ENCODE measurements around the gene BFSP2. TPM values are rescaled to one million over a fixed set of nuclear protein-coding genes. Genes with fewer than 3 reads are reported as not detected.
A peak's percentile ranks its signal among the peaks of the same experiment; 100 is the strongest.

Gene BFSP2
- total and polyA plus RNA-seq, 2 of the 4 experiments (the other 2 are of a cell fraction): not detected

- Histone ChIP-seq H3K18ac (ENCODE audit: low read depth, low read length) (no peak overlapping the region), H4K91ac (ENCODE audit: insufficient read depth, low read depth, low read length) (no peak overlapping the region), H2BK15ac (ENCODE audit: low read depth, low read length) (no peak overlapping the region), H2BK5ac (ENCODE audit: low read depth, low read length, poor library complexity, severe bottlenecking) (no peak overlapping the region), H3K14ac (replicated peaks; ENCODE audit: low read depth, low read length) (0 out of 2 replicates have a peak overlapping the region, but pooled peaks have one; percentile 4), H3K9me3 (ENCODE audit: control insufficient read depth, insufficient read depth, low read length) (no peaks in the 10 kb centered on the region), H3K4me1 (ENCODE audit: control insufficient read depth, insufficient read depth, low read length) (no peaks in the 10 kb centered on the region), H2AK5ac (ENCODE audit: low read depth, low read length) (no peak overlapping the region), H3K27me3 (ENCODE audit: control insufficient read depth, insufficient read depth, low read length) (no peaks in the 10 kb centered on the region), H2AFZ (replicated peaks; ENCODE audit: low read length, poor library complexity) (peak overlapping the region; percentile 32), H3K9ac (ENCODE audit: low read depth, low read length) (no peak overlapping the region), H3K79me1 (ENCODE audit: low read depth in 1 of 2, low read length in 2 of 2) (peaks cover 0 to 3% of the 10 kb centered on the region in 2 experiments; a peak in 1 of 4 replicates), H4K5ac (ENCODE audit: low read depth, low read length) (no peak overlapping the region), H3K4ac (ENCODE audit: low read depth, low read length) (no peak overlapping the region), H3K23ac (ENCODE audit: low read depth, low read length) (no peak overlapping the region), H2BK120ac (ENCODE audit: low read depth, low read length) (no peak overlapping the region), H2AK9ac (replicated peaks; ENCODE audit: low read depth, low read length, poor library complexity) (peak overlapping the region; percentile 65), H3K36me3 (ENCODE audit: control insufficient read depth, insufficient read depth, low read length) (no peaks in the 10 kb centered on the region), H3K27ac (ENCODE audit: insufficient read depth, low read length) (no peak overlapping the region), H3K56ac (ENCODE audit: extremely low read depth, insufficient read depth, low read length) (no peak overlapping the region), H4K8ac (ENCODE audit: low read depth in 2 of 2, low read length in 2 of 2) (no peak overlapping the region), H2BK20ac (ENCODE audit: low read depth, low read length) (no peak overlapping the region), H3K9me1 (ENCODE audit: insufficient read depth, low read length) (no peaks in the 10 kb centered on the region), H3K4me3 (ENCODE audit: insufficient read depth, low read depth, low read length) (no peak overlapping the region), H4K20me1 (ENCODE audit: insufficient read depth, low read length) (no peaks in the 10 kb centered on the region), H3K4me2 (ENCODE audit: low read depth, low read length) (no peak overlapping the region)
- dilution Hi-C loops (cut with HindIII; ENCODE audit: low sequenced_read_pairs, unreplicated experiment) (no loop called here), intact Hi-C loops (cut with micrococcal nuclease) (loop anchor here (1.0 to 2.0 kb wide), 2 partner anchors 336 to 647 kb away; no protein-coding TSS in a partner anchor), in situ Hi-C loops (cut with MboI; ENCODE audit: low sequenced_read_pairs) (no loop called here)
- no peak for TF ChIP-seq CHD1 (IDR thresholded peaks at IDR 0.05; ENCODE audit: low read depth, low read length)
- peak; percentile 94 for TF ChIP-seq CEBPB (IDR thresholded peaks at IDR 0.05; ENCODE audit: low read depth, low read length)
- TF ChIP-seq, protein P1, sequence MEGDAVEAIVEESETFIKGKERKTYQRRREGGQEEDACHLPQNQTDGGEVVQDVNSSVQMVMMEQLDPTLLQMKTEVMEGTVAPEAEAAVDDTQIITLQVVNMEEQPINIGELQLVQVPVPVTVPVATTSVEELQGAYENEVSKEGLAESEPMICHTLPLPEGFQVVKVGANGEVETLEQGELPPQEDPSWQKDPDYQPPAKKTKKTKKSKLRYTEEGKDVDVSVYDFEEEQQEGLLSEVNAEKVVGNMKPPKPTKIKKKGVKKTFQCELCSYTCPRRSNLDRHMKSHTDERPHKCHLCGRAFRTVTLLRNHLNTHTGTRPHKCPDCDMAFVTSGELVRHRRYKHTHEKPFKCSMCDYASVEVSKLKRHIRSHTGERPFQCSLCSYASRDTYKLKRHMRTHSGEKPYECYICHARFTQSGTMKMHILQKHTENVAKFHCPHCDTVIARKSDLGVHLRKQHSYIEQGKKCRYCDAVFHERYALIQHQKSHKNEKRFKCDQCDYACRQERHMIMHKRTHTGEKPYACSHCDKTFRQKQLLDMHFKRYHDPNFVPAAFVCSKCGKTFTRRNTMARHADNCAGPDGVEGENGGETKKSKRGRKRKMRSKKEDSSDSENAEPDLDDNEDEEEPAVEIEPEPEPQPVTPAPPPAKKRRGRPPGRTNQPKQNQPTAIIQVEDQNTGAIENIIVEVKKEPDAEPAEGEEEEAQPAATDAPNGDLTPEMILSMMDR (conservative IDR thresholded peaks at IDR 0.05; ENCODE audit: low read depth, low read length): peak; percentile 70
- peak; percentile 84 for TF ChIP-seq RAD21 (IDR thresholded peaks at IDR 0.05; ENCODE audit: low read length)
- TF ChIP-seq MAZ (IDR thresholded peaks at IDR 0.05; ENCODE audit: borderline replicate concordance, low read depth, low read length): no peak
- no peak for TF ChIP-seq RFX5 (IDR thresholded peaks at IDR 0.05; ENCODE audit: low read depth, low read length)
- no peak for TF ChIP-seq NFE2L2 (IDR thresholded peaks at IDR 0.05; ENCODE audit: low read depth, low read length)
- TF ChIP-seq, protein P2, sequence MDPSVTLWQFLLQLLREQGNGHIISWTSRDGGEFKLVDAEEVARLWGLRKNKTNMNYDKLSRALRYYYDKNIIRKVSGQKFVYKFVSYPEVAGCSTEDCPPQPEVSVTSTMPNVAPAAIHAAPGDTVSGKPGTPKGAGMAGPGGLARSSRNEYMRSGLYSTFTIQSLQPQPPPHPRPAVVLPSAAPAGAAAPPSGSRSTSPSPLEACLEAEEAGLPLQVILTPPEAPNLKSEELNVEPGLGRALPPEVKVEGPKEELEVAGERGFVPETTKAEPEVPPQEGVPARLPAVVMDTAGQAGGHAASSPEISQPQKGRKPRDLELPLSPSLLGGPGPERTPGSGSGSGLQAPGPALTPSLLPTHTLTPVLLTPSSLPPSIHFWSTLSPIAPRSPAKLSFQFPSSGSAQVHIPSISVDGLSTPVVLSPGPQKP (IDR thresholded peaks at IDR 0.05; ENCODE audit: borderline replicate concordance, low read depth, low read length): no peak
- no peak for TF ChIP-seq FOS (IDR thresholded peaks at IDR 0.05; ENCODE audit: low read depth, low read length)
- peak; percentile 89 for TF ChIP-seq SMC3 (IDR thresholded peaks at IDR 0.05; ENCODE audit: low read depth, low read length)
- TF ChIP-seq RCOR1 (IDR thresholded peaks at IDR 0.05; ENCODE audit: insufficient replicate concordance, low read length): no peak
- TF ChIP-seq MAFK (IDR thresholded peaks at IDR 0.05; ENCODE audit: low read depth, low read length): no peak
- DNase-seq (peak; percentile 69), ATAC-seq (ENCODE audit: low read depth) (peak; percentile 90)
- 69% methylated on average over 2 of the region's 3 CpGs; no CpG with 5 or more reads in 1 of the 2 experiments for WGBS, 2 experiments (ENCODE audit: extremely low coverage in 2 of 2, insufficient read length in 1 of 2)
- ChIA-PET POLR2A (ENCODE audit: unreplicated experiment) (no interaction called here), CTCF (interaction anchor here (0.7 to 3.3 kb wide), 3 partner anchors 46 to 336 kb away, joined by 3 to 23 read pairs (median 8); no protein-coding TSS in a partner anchor)
- BruUV-seq (replicated peaks): no TSS peak
These were observed 22.5 kb upstream of the BFSP2 start for GRCh38 chr3:133377396-133377795.
